GM23338 (cell line): ENCODE results near the gene CDCA5. TPM values are rescaled to one million over a fixed set of nuclear protein-coding genes. Genes with fewer than 3 reads are reported as not detected.

Source experiments
- ATAC-seq: fragments of 200-7000 bp; cut with Tn5 transposase; 3 replicates; pipeline ENCODE4 v1.9.1; 2020
- DNase-seq: peaks from one replicate; pipeline ENCODE4 v3.0.0-alpha.2; 2015; ENCODE audit warnings: low spot score
- H2AFZ ChIP-seq: fragments of 200-600 bp; sonication (generic); 2 replicates; pipeline ENCODE4 v1.8.0; 2016; ENCODE audit warnings: antibody characterized with exemption, mild to moderate bottlenecking, moderate library complexity
- H3F3A ChIP-seq: fragments of 200-600 bp; sonication (generic); replicated peaks from 2 replicates; pipeline ENCODE4 v1.8.0; 2017; ENCODE audit warnings: antibody characterized with exemption, mixed run types, low read depth
- H3K27ac ChIP-seq: fragments of 200-600 bp; sonication (generic); 2 replicates; pipeline ENCODE4 v1.6.1; 2016; ENCODE audit warnings: low read depth
- H3K27me3 ChIP-seq: fragments of 200-600 bp; sonication (generic); 2 replicates; pipeline ENCODE4 v1.8.0; 2016; ENCODE audit warnings: mild to moderate bottlenecking, mixed run types, moderate library complexity; ENCODE audit not compliant: insufficient read depth
- H3K36me3 ChIP-seq: fragments of 200-600 bp; sonication (generic); 2 replicates; pipeline ENCODE4 v1.8.0; 2016; ENCODE audit warnings: mild to moderate bottlenecking; ENCODE audit not compliant: insufficient read depth
- H3K4me1 ChIP-seq: fragments of 200-600 bp; sonication (generic); 2 replicates; pipeline ENCODE4 v1.8.0; 2016; ENCODE audit warnings: mild to moderate bottlenecking, moderate library complexity; ENCODE audit not compliant: insufficient read depth
- H3K4me2 ChIP-seq: fragments of 200-600 bp; sonication (generic); 2 replicates; pipeline ENCODE4 v1.7.1; 2017; ENCODE audit warnings: mixed run types
- H3K4me3 ChIP-seq: fragments of 200-600 bp; sonication (generic); 2 replicates; pipeline ENCODE4 v1.6.1; 2016; ENCODE audit warnings: mixed run types
- H3K79me2 ChIP-seq: fragments of 200-600 bp; sonication (generic); replicated peaks from 2 replicates; pipeline ENCODE4 v1.8.0; 2017; ENCODE audit warnings: mild to moderate bottlenecking; ENCODE audit not compliant: insufficient read depth
- H3K9me2 ChIP-seq: fragments of 200-600 bp; sonication (generic); 2 replicates; pipeline ENCODE4 v1.8.0; 2017; ENCODE audit not compliant: insufficient read depth
- H4K20me1 ChIP-seq: fragments of 200-600 bp; sonication (generic); replicated peaks from 2 replicates; pipeline ENCODE4 v1.8.0; 2017; ENCODE audit warnings: mild to moderate bottlenecking; ENCODE audit not compliant: insufficient read depth
- H3K27ac Mint-ChIP-seq: 2 replicates; pipeline ENCODE4 v1.8.0; 2020; ENCODE audit warnings: inconsistent platforms, mild to moderate bottlenecking, moderate library complexity, mixed read lengths
- H3K27me3 Mint-ChIP-seq: 3 replicates; pipeline ENCODE4 v1.8.0; 2022; ENCODE audit warnings: low read depth, mild to moderate bottlenecking, moderate library complexity, mixed read lengths, inconsistent platforms; ENCODE audit not compliant: insufficient read depth, poor library complexity
- H3K36me3 Mint-ChIP-seq: 3 replicates; pipeline ENCODE4 v1.8.0; 2021; ENCODE audit warnings: low read depth, mild to moderate bottlenecking, inconsistent platforms, moderate library complexity, mixed read lengths
- H3K4me1 Mint-ChIP-seq: 3 replicates; pipeline ENCODE4 v1.8.0; 2020; ENCODE audit warnings: mild to moderate bottlenecking, inconsistent platforms, mixed read lengths
- H3K4me3 Mint-ChIP-seq: 3 replicates; pipeline ENCODE4 v1.8.0; 2021; ENCODE audit warnings: moderate library complexity, mild to moderate bottlenecking, inconsistent platforms, mixed read lengths
- H3K9me3 Mint-ChIP-seq: 3 replicates; pipeline ENCODE4 v1.8.0; 2020; ENCODE audit warnings: moderate library complexity, mild to moderate bottlenecking, inconsistent platforms, mixed read lengths
- CREB1 ChIP-seq: fragments of 250-450 bp; sonication (Bioruptor Pico); IDR thresholded peaks from 2 replicates; pipeline ENCODE4 v1.5.0; 2020; ENCODE audit warnings: low read depth, mild to moderate bottlenecking, moderate library complexity
- CTCF ChIP-seq, 2 experiments: fragments of 200-600 bp in 1 of 2; sonication (generic) in 1 of 2; conservative IDR thresholded peaks; 2 replicates each; pipeline versions ENCODE4 v1.5.1 to v1.6.1; 2016 to 2017; ENCODE audit warnings: antibody characterized with exemption in 2 of 2, low read depth in 2 of 2, mild to moderate bottlenecking in 2 of 2, moderate library complexity in 1 of 2
- ETS1 ChIP-seq: IDR thresholded peaks from 2 replicates; pipeline ENCODE4 v1.6.1; 2016; ENCODE audit warnings: antibody characterized with exemption
- EZH2 ChIP-seq: fragments of 200-600 bp; sonication (generic); IDR thresholded peaks from one replicate; pipeline ENCODE4 v1.8.0; 2017; ENCODE audit warnings: antibody characterized with exemption, mild to moderate bottlenecking, low read depth; ENCODE audit not compliant: unreplicated experiment
- EZH2phosphoT487 ChIP-seq: fragments of 200-600 bp; sonication (generic); IDR thresholded peaks from one replicate; pipeline ENCODE4 v1.8.1; 2018; ENCODE audit warnings: antibody characterized with exemption; ENCODE audit not compliant: unreplicated experiment
- JUNB ChIP-seq: IDR thresholded peaks from one replicate; pipeline ENCODE4 v1.6.1; 2016; ENCODE audit warnings: antibody characterized with exemption; ENCODE audit not compliant: unreplicated experiment
- NANOG ChIP-seq: IDR thresholded peaks from 2 replicates; pipeline ENCODE4 v1.6.1; 2016; ENCODE audit warnings: antibody characterized with exemption, borderline replicate concordance
- POLR2AphosphoS5 ChIP-seq: IDR thresholded peaks from 2 replicates; pipeline ENCODE4 v1.6.1; 2016; ENCODE audit warnings: antibody characterized with exemption, low read depth
- REST ChIP-seq: IDR thresholded peaks from one replicate; pipeline ENCODE4 v1.6.1; 2018; ENCODE audit warnings: antibody characterized with exemption; ENCODE audit not compliant: unreplicated experiment
- STAT1 ChIP-seq: IDR thresholded peaks from one replicate; pipeline ENCODE4 v1.6.1; 2016; ENCODE audit warnings: antibody characterized with exemption; ENCODE audit not compliant: unreplicated experiment
- ZNF114 ChIP-seq: fragments of 250-450 bp; sonication (Bioruptor Pico); IDR thresholded peaks from 2 replicates; pipeline ENCODE4 v1.5.0; 2020; ENCODE audit warnings: mild to moderate bottlenecking, moderate library complexity
- ZNF331 ChIP-seq: fragments of 250-450 bp; sonication (Bioruptor Pico); IDR thresholded peaks from 2 replicates; pipeline ENCODE4 v1.5.0; 2020; ENCODE audit warnings: low read depth, mild to moderate bottlenecking, moderate library complexity
- ZNF462 ChIP-seq: fragments of 250-450 bp; sonication (Bioruptor Pico); IDR thresholded peaks from 2 replicates; pipeline ENCODE4 v1.5.0; 2020; ENCODE audit warnings: mild to moderate bottlenecking, moderate library complexity
- polyA plus RNA-seq: library from polyadenylated mRNA; unstranded; fragments of >200 nt; fragmentation: Nextera tagmentation; extraction: Ambion mirVana; gene quantifications from 2 replicates; pipeline ENCODE4 v1.2.1, GENCODE V29; 2016
- total RNA-seq: library from RNA; depleted of rRNA; stranded (reverse); fragments of >200 nt; shearing (Covaris generic); gene quantifications from 2 replicates; pipeline ENCODE4 v1.2.3, GENCODE V29; 2014

Gene CDCA5
- total and polyA plus RNA-seq, 2 experiments from 2014 or later = 53.3 to 70.9 TPM

- Histone ChIP-seq H4K20me1 (no peaks in the 10 kb centered on the region), H3K4me3 (no peak overlapping the region), H2AFZ (no peak overlapping the region), H3K27me3 (no peaks in the 10 kb centered on the region), H3K4me1 (peaks cover 13% of the 10 kb centered on the region), H3K79me2 (no peaks in the 10 kb centered on the region), H3F3A (no peaks in the 10 kb centered on the region), H3K4me2 (no peak overlapping the region), H3K36me3 (no peaks in the 10 kb centered on the region), H3K27ac (no peak overlapping the region), H3K9me2 (no peaks in the 10 kb centered on the region)
- ATAC-seq (no peak), DNase-seq (no peak)
- peaks cover 34% of the 10 kb centered on the region for H3K4me1 Mint-ChIP-seq
- H3K27ac Mint-ChIP-seq = no peak overlapping the region
- H3K4me3 Mint-ChIP-seq = no peak overlapping the region
- no peaks in the 10 kb centered on the region for H3K36me3 Mint-ChIP-seq
- TF ChIP-seq REST (no peak), STAT1 (no peak), ZNF462 (CRISPR knock-in tag) (no peak), ZNF114 (CRISPR knock-in tag) (no peak), POLR2AphosphoS5 (no peak), NANOG (no peak), ZNF331 (CRISPR knock-in tag) (no peak), ETS1 (no peak), CREB1 (CRISPR knock-in tag) (no peak), EZH2 (no peak), EZH2phosphoT487 (no peak), JUNB (no peak), CTCF (conservative IDR thresholded peaks at IDR 0.05; ENCODE audit: low read depth in 2 of 2) (no peak)
- H3K27me3 Mint-ChIP-seq = peaks cover 9% of the 10 kb centered on the region
- no peaks in the 10 kb centered on the region for H3K9me3 Mint-ChIP-seq
These were observed 20.3 kb downstream of the CDCA5 start for GRCh38 chr11:65063532-65063931.
